ENCODE measurements around the gene MAP3K3. TPM values are rescaled to one million over a fixed set of nuclear protein-coding genes. Genes with fewer than 3 reads are reported as not detected.

Gene MAP3K3
- total and polyA plus RNA-seq, 2 experiments from 2014 or later = 6.1 to 24.6 TPM

- no peak overlapping the region for H3K4me2 ChIP-seq
- H3K4me1 ChIP-seq (ENCODE audit: insufficient read depth) = no peaks in the 10 kb centered on the region
- DNase-seq (ENCODE audit: low spot score) (no peak), ATAC-seq (no peak)
- Mint-ChIP-seq H3K4me1 (no peaks in the 10 kb centered on the region), H3K36me3 (ENCODE audit: low read depth) (peaks cover 14% of the 10 kb centered on the region; the same call in 2 of the 3 replicates), H3K4me3 (no peak overlapping the region), H3K27ac (no peak overlapping the region), H3K27me3 (ENCODE audit: insufficient read depth, low read depth, poor library complexity) (peaks cover 3% of the 10 kb centered on the region), H3K9me3 (no peaks in the 10 kb centered on the region)
- H4K20me1 ChIP-seq (replicated peaks; ENCODE audit: insufficient read depth) = no peaks in the 10 kb centered on the region; the same call in 1 of the 2 replicates
- no peak overlapping the region for H3K27ac ChIP-seq (ENCODE audit: low read depth)
- no peaks in the 10 kb centered on the region for H3K9me2 ChIP-seq (ENCODE audit: insufficient read depth)
- no peaks in the 10 kb centered on the region for H3K27me3 ChIP-seq (ENCODE audit: insufficient read depth)
- no peaks in the 10 kb centered on the region for H3K79me2 ChIP-seq (replicated peaks; ENCODE audit: insufficient read depth)
- no peaks in the 10 kb centered on the region for H3F3A ChIP-seq (replicated peaks; ENCODE audit: low read depth)
- TF ChIP-seq ZNF114 (CRISPR knock-in tag; IDR thresholded peaks at IDR 0.05) (no peak), REST (IDR thresholded peaks at IDR 0.05; ENCODE audit: unreplicated experiment) (no peak), CREB1 (CRISPR knock-in tag; IDR thresholded peaks at IDR 0.05; ENCODE audit: low read depth) (no peak), JUNB (IDR thresholded peaks at IDR 0.05; ENCODE audit: unreplicated experiment) (no peak), POLR2AphosphoS5 (IDR thresholded peaks at IDR 0.05; ENCODE audit: low read depth) (no peak), EZH2 (IDR thresholded peaks at IDR 0.05; ENCODE audit: low read depth, unreplicated experiment) (no peak), CTCF (conservative IDR thresholded peaks at IDR 0.05; ENCODE audit: low read depth in 2 of 2) (no peak), NANOG (IDR thresholded peaks at IDR 0.05; ENCODE audit: borderline replicate concordance) (no peak)
- H2AFZ ChIP-seq = no peak overlapping the region
- no peak overlapping the region for H3K4me3 ChIP-seq
- H3K36me3 ChIP-seq (ENCODE audit: insufficient read depth) = peaks cover 5% of the 10 kb centered on the region; the same call in 1 of the 2 replicates
Measured at GRCh38 chr17:63722403-63722802, 100.2 kb downstream of the MAP3K3 start.

- Histone ChIP-seq H3K27ac (ENCODE audit: low read depth) (no peak overlapping the region), H2AFZ (no peak overlapping the region), H3K4me2 (no peak overlapping the region), H3K36me3 (ENCODE audit: insufficient read depth) (no peaks in the 10 kb centered on the region), H3K79me2 (replicated peaks; ENCODE audit: insufficient read depth) (peaks cover 10% of the 10 kb centered on the region), H3K27me3 (ENCODE audit: insufficient read depth) (no peaks in the 10 kb centered on the region), H3K9me2 (ENCODE audit: insufficient read depth) (no peaks in the 10 kb centered on the region), H4K20me1 (replicated peaks; ENCODE audit: insufficient read depth) (no peaks in the 10 kb centered on the region; the same call in 1 of the 2 replicates), H3K4me1 (ENCODE audit: insufficient read depth) (peaks cover 7% of the 10 kb centered on the region; the same call in 1 of the 2 replicates), H3K4me3 (no peak overlapping the region), H3F3A (replicated peaks; ENCODE audit: low read depth) (no peaks in the 10 kb centered on the region)
- Mint-ChIP-seq H3K9me3 (no peaks in the 10 kb centered on the region), H3K4me3 (no peak overlapping the region), H3K27ac (no peak overlapping the region), H3K4me1 (peaks cover 6% of the 10 kb centered on the region; the same call in 2 of the 3 replicates), H3K36me3 (ENCODE audit: low read depth) (no peaks in the 10 kb centered on the region), H3K27me3 (ENCODE audit: insufficient read depth, low read depth, poor library complexity) (no peaks in the 10 kb centered on the region)
- no peak for DNase-seq (ENCODE audit: low spot score)
- no peak for ATAC-seq
- TF ChIP-seq CTCF (conservative IDR thresholded peaks at IDR 0.05; ENCODE audit: low read depth in 2 of 2) = no peak
Measured at GRCh38 chr17:63735691-63736090, 113.5 kb downstream of the MAP3K3 start.
